Neural crest cell (in vitro differentiated cells): ENCODE data around the gene PRR22. TPM values are rescaled to one million over a fixed set of nuclear protein-coding genes. Genes with fewer than 3 reads are reported as not detected.

Source experiments
- DNase-seq: peaks from one replicate; pipeline ENCODE4 v3.0.0; 2021; ENCODE audit warnings: low read depth, mixed read lengths, low spot score
- H3K27ac Mint-ChIP-seq: one replicate; pipeline ENCODE4 v1.8.0; 2021; ENCODE audit warnings: mild to moderate bottlenecking, mixed read lengths; ENCODE audit not compliant: unreplicated experiment
- H3K27me3 Mint-ChIP-seq: 2 replicates; pipeline ENCODE4 v1.8.0; 2021; ENCODE audit warnings: low read depth, mild to moderate bottlenecking, mixed read lengths
- H3K36me3 Mint-ChIP-seq: 2 replicates; pipeline ENCODE4 v1.8.0; 2021; ENCODE audit warnings: low read depth, mild to moderate bottlenecking, mixed read lengths
- H3K4me1 Mint-ChIP-seq: 2 replicates; pipeline ENCODE4 v1.8.0; 2021; ENCODE audit warnings: mixed read lengths
- H3K4me3 Mint-ChIP-seq: one replicate; pipeline ENCODE4 v1.8.0; 2021; ENCODE audit warnings: mild to moderate bottlenecking, mixed read lengths
- H3K9me3 Mint-ChIP-seq: 2 replicates; pipeline ENCODE4 v1.8.0; 2021; ENCODE audit warnings: mixed read lengths
- CTCF ChIP-seq: fragments of 200-600 bp; sonication (generic); conservative IDR thresholded peaks from 2 replicates; pipeline ENCODE4 v1.5.0; 2021; ENCODE audit warnings: antibody characterized with exemption, mild to moderate bottlenecking
- total RNA-seq: library from RNA; stranded (reverse); gene quantifications from 2 replicates; pipeline ENCODE4 v1.2.1, GENCODE V29; 2021

The PRR22 gene
- total RNA-seq, 1 donor from 2014 or later: 6.7 TPM

- no peak for TF ChIP-seq CTCF
- Mint-ChIP-seq H3K4me3 (no peak overlapping the region), H3K27ac (no peak overlapping the region), H3K27me3 (peaks cover 12% of the 10 kb centered on the region), H3K9me3 (no peaks in the 10 kb centered on the region), H3K4me1 (peaks cover 10% of the 10 kb centered on the region), H3K36me3 (no peaks in the 10 kb centered on the region)
- no peak for DNase-seq
These were observed 26.6 kb upstream of the PRR22 start for GRCh38 chr19:5811117-5811516.

DNA sequence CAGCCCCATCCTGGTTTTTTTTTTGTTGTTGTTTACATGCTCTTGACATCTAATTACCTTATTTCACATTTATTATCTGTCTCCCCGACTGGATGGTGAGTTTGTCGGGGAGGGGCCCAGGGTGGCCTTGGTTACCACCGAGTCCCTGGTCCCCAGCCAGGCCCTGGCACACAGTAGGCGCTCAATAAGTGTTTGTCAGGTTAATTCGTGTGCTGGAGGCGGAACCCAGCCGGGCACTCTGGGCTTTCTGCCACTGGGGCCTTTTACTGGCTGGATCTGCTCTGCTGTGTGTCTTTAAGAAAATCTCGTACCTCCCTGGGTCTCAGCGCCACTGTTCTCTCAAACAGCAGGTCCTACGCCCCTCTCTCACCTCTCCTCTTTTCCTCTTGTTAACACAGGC, 24.9 kb upstream of the PRR22 start:
- Mint-ChIP-seq H3K27ac (no peak overlapping the region), H3K9me3 (no peaks in the 10 kb centered on the region), H3K4me1 (peaks cover 14% of the 10 kb centered on the region), H3K36me3 (no peaks in the 10 kb centered on the region), H3K27me3 (peaks cover 22% of the 10 kb centered on the region), H3K4me3 (no peak overlapping the region)
- TF ChIP-seq CTCF: no peak
- DNase-seq: no peak

DNA sequence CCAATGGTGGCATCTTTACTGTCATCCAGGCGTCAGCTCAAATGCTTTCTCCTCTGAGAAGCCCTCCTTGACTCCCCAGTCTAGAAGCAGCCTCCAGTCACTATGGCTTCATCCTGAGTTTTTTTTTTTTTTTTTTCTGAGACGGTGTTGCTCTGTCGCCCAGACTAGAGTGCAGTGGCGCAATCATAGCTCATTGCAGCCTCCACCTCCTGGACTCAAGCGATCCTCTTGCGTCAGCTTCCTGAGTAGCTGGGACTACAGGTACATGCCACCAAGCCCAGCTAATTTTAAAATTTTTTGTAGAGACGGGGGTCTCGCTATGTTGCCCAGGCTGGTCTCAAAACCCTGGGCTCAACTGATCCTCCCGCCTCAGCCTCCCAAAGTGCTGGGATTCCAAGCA, 24.5 kb upstream of the PRR22 start:
- H3K9me3 Mint-ChIP-seq: no peaks in the 10 kb centered on the region
- no peak overlapping the region for H3K27ac Mint-ChIP-seq
- H3K4me3 Mint-ChIP-seq: no peak overlapping the region
- TF ChIP-seq CTCF: no peak
- DNase-seq: no peak
- H3K27me3 Mint-ChIP-seq: peaks cover 27% of the 10 kb centered on the region
- H3K36me3 Mint-ChIP-seq: no peaks in the 10 kb centered on the region
- H3K4me1 Mint-ChIP-seq: peaks cover 17% of the 10 kb centered on the region

DNA sequence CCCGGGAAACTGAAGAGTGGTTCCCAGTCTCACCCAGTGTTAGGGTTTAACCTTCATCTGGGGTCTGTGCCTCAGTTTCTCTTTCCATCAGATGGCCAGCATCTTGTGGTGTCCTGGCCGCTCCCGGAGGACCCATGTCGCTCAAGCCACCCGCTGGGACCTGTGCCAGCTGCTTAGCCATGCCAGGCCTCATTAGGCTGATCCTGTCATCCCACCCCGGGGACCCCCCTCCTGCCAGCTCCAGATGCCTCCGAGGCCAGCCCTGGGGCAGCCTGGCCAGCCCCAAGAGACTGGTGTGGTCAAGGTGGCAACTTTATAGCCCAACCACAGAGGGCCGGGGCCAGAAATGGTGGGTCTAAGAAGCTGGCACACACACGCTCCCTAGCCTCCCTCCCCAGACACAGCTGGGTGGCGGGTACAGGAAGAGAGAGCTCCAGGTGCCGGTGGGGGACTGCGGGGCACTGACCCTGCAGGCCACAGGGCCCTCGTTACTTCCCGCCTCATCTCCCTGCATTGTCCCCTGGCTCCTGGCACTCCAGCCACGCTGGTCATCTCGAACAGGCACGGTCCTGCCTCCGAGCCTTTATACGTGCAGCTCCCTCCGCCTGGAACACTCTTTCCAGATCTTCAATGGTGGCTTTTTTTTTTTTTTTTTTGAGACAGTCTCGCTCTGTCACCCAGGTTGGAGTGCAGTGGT, 23.7 kb upstream of the PRR22 start:
- no peak for TF ChIP-seq CTCF
- H3K9me3 Mint-ChIP-seq: no peaks in the 10 kb centered on the region
- no peak overlapping the region for H3K4me3 Mint-ChIP-seq
- H3K27ac Mint-ChIP-seq: no peak overlapping the region
- H3K27me3 Mint-ChIP-seq: peaks cover 33% of the 10 kb centered on the region
- no peak for DNase-seq
- peaks cover 25% of the 10 kb centered on the region for H3K4me1 Mint-ChIP-seq
- no peaks in the 10 kb centered on the region for H3K36me3 Mint-ChIP-seq

- no peak for DNase-seq
- peak overlapping the region; percentile 6 for H3K4me3 Mint-ChIP-seq
- H3K27ac Mint-ChIP-seq: peak overlapping the region; percentile 2
- H3K9me3 Mint-ChIP-seq: no peaks in the 10 kb centered on the region
- no peak for TF ChIP-seq CTCF
- H3K27me3 Mint-ChIP-seq: peaks cover 41% of the 10 kb centered on the region
- H3K36me3 Mint-ChIP-seq: no peaks in the 10 kb centered on the region
- peaks cover 34% of the 10 kb centered on the region for H3K4me1 Mint-ChIP-seq
These were observed 22.4 kb upstream of the PRR22 start for GRCh38 chr19:5806905-5807304.
